ENCODE data around the gene ENO4. TPM values are rescaled to one million over a fixed set of nuclear protein-coding genes. Genes with fewer than 3 reads are reported as not detected.

The ENO4 gene
- total and polyA plus RNA-seq, 2 experiments from 2014 or later, result 0.24 to 0.44 TPM

- H3K27me3 Mint-ChIP-seq (ENCODE audit: insufficient read depth, low read depth, poor library complexity), result peaks cover 8% of the 10 kb centered on the region
- Histone ChIP-seq H4K20me1 (replicated peaks; ENCODE audit: insufficient read depth) (no peaks in the 10 kb centered on the region), H3K4me3 (peak overlapping the region; percentile 26; the same call in 1 of the 2 replicates), H3K79me2 (replicated peaks; ENCODE audit: insufficient read depth) (no peaks in the 10 kb centered on the region), H3K27me3 (ENCODE audit: insufficient read depth) (no peaks in the 10 kb centered on the region), H3K27ac (ENCODE audit: low read depth) (no peak overlapping the region), H3F3A (replicated peaks; ENCODE audit: low read depth) (no peaks in the 10 kb centered on the region; the same call in 1 of the 2 replicates), H3K9me2 (ENCODE audit: insufficient read depth) (no peaks in the 10 kb centered on the region), H3K36me3 (ENCODE audit: insufficient read depth) (no peaks in the 10 kb centered on the region), H2AFZ (no peak overlapping the region), H3K4me2 (peak overlapping the region; percentile 58), H3K4me1 (ENCODE audit: insufficient read depth) (peaks cover 48% of the 10 kb centered on the region)
- H3K4me1 Mint-ChIP-seq, result peaks cover 58% of the 10 kb centered on the region
- DNase-seq (ENCODE audit: low spot score) (peak; percentile 81), ATAC-seq (peak; percentile 62)
- H3K9me3 Mint-ChIP-seq, result no peaks in the 10 kb centered on the region
- H3K4me3 Mint-ChIP-seq, result peak overlapping the region; percentile 36; the same call in 1 of the 3 replicates
- no peak overlapping the region for H3K27ac Mint-ChIP-seq
- no peaks in the 10 kb centered on the region for H3K36me3 Mint-ChIP-seq (ENCODE audit: low read depth)
- TF ChIP-seq ZNF114 (CRISPR knock-in tag; IDR thresholded peaks at IDR 0.05) (no peak), CREB1 (CRISPR knock-in tag; IDR thresholded peaks at IDR 0.05; ENCODE audit: low read depth) (peak; percentile 62; the same call in 1 of the 2 replicates)
Measured at GRCh38 chr10:116833986-116834985, 15.0 kb upstream of the ENO4 start.

GRCh38 chr10:116835658-116836057, 13.6 kb upstream of the ENO4 start:
- H3K4me1 Mint-ChIP-seq, result peaks cover 68% of the 10 kb centered on the region
- Histone ChIP-seq H4K20me1 (replicated peaks; ENCODE audit: insufficient read depth) (no peaks in the 10 kb centered on the region), H3K4me1 (ENCODE audit: insufficient read depth) (peaks cover 61% of the 10 kb centered on the region), H3K79me2 (replicated peaks; ENCODE audit: insufficient read depth) (no peaks in the 10 kb centered on the region), H3K4me2 (peak overlapping the region; percentile 66), H3K27me3 (ENCODE audit: insufficient read depth) (no peaks in the 10 kb centered on the region), H3F3A (replicated peaks; ENCODE audit: low read depth) (no peaks in the 10 kb centered on the region; the same call in 1 of the 2 replicates), H3K36me3 (ENCODE audit: insufficient read depth) (no peaks in the 10 kb centered on the region), H3K9me2 (ENCODE audit: insufficient read depth) (no peaks in the 10 kb centered on the region), H2AFZ (no peak overlapping the region), H3K27ac (ENCODE audit: low read depth) (peak overlapping the region; percentile 40; the same call in 1 of the 2 replicates), H3K4me3 (peak overlapping the region; percentile 21; the same call in 1 of the 2 replicates)
- H3K4me3 Mint-ChIP-seq, result peak overlapping the region; percentile 38
- DNase-seq (ENCODE audit: low spot score) (no peak), ATAC-seq (no peak)
- no peak for TF ChIP-seq CTCF (conservative IDR thresholded peaks at IDR 0.05; ENCODE audit: low read depth in 2 of 2)
- TF ChIP-seq ZNF331 (CRISPR knock-in tag; IDR thresholded peaks at IDR 0.05; ENCODE audit: low read depth), result no peak
- no peak for TF ChIP-seq POLR2AphosphoS5 (IDR thresholded peaks at IDR 0.05; ENCODE audit: low read depth)
- no peak for TF ChIP-seq STAT1 (IDR thresholded peaks at IDR 0.05; ENCODE audit: unreplicated experiment)
- TF ChIP-seq CREB1 (CRISPR knock-in tag; IDR thresholded peaks at IDR 0.05; ENCODE audit: low read depth), result no peak
- H3K27ac Mint-ChIP-seq, result peak overlapping the region; percentile 41
- H3K9me3 Mint-ChIP-seq, result no peaks in the 10 kb centered on the region
- no peaks in the 10 kb centered on the region for H3K36me3 Mint-ChIP-seq (ENCODE audit: low read depth)
- peaks cover 8% of the 10 kb centered on the region for H3K27me3 Mint-ChIP-seq (ENCODE audit: insufficient read depth, low read depth, poor library complexity)
